ENCODE data around the gene LGR6.

Gene LGR6

DNA sequence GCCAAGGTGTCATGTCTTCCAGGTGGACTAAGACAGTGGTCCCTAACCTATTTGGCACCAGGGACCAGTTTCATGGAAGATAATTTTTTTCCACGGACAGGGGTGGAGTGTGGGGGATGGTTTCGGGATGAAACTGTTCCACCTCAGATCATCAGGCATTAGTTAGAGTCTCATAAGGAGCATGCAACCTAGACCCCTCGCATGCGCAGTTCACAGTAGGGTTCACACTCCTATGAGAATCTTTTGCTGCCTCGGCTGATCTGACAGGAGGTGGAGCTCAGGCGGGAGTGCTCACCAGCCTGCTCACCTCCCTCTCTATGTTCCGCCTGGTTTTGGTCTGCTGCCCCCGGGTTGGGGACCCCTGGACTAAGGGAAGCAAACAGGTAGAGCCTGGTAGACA, 30.9 kb downstream of the LGR6 start:
- no peak overlapping the region for H3K27ac ChIP-seq (ENCODE audit: low read depth, low read length)
- 0 out of 2 replicates have a peak, but pooled peaks cover 4% of the 10 kb centered on the region for H3K4me1 ChIP-seq (ENCODE audit: control insufficient read depth, insufficient read depth, low read length)
- no peaks in the 10 kb centered on the region for H3K9me3 ChIP-seq (ENCODE audit: control insufficient read depth, insufficient read depth, low read length)
- H3K4me3 ChIP-seq (ENCODE audit: low read depth, low read length), result no peak overlapping the region
- no peaks in the 10 kb centered on the region for H3K36me3 ChIP-seq (ENCODE audit: control insufficient read depth, insufficient read depth, low read length)
- H3K9ac ChIP-seq (ENCODE audit: low read depth, low read length), result no peak overlapping the region
- no peaks in the 10 kb centered on the region for H3K27me3 ChIP-seq (ENCODE audit: control insufficient read depth, insufficient read depth, low read length)

DNA sequence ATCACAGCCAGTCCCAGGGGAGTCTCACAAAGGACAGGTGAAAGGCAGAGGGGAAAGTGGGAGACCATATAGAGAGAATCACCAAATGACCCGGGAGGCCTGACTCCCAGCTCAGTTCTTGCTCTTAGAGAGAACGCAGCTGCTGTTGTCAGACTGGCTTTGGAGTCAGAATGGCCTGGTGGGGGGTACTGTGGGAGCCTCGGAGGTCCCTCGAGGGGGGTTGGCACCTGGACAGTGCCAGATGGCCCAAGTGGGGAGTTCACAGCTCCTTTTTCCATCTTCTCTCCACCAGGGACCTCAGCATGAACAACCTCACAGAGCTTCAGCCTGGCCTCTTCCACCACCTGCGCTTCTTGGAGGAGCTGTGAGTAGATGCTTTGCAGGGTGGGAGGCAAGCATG, 31.5 kb downstream of the LGR6 start:
- Histone ChIP-seq H3K4me1 (ENCODE audit: control insufficient read depth, insufficient read depth, low read length) (0 out of 2 replicates have a peak, but pooled peaks cover 4% of the 10 kb centered on the region), H3K36me3 (ENCODE audit: control insufficient read depth, insufficient read depth, low read length) (no peaks in the 10 kb centered on the region), H3K4me3 (ENCODE audit: low read depth, low read length) (no peak overlapping the region), H3K9me3 (ENCODE audit: control insufficient read depth, insufficient read depth, low read length) (no peaks in the 10 kb centered on the region), H3K9ac (ENCODE audit: low read depth, low read length) (no peak overlapping the region), H3K27ac (ENCODE audit: low read depth, low read length) (no peak overlapping the region), H3K27me3 (ENCODE audit: control insufficient read depth, insufficient read depth, low read length) (no peaks in the 10 kb centered on the region)

DNA sequence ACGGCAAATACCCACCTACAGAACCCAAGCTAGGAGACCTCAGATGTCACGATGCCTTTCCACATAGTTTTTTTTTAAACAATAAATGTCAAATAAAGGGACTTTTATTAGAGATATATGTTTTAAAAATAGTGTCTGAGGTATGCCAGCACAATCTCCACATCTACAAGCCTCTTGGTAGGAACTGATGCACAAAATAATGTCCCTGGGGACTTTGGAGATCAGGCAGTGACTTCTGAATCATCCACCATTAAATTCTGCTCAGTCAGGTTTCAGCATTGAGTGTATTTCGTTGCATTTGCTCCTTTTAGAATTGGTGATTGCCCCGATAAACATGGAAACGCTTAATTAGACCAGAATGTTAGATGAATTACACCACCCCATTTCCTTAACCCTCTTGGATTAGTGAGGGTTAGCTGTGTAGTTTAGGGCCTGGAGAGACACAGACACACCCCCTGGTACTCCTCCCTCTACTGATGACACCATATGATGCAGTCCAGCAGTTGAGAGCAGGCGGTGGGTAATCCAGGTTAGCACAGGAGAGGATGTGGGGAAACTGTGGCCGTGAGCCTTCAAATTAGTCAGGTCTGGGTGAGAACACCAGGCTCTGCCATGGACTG, 33.6 kb downstream of the LGR6 start:
- H3K36me3 ChIP-seq (ENCODE audit: control insufficient read depth, insufficient read depth, low read length), result no peaks in the 10 kb centered on the region
- H3K9me3 ChIP-seq (ENCODE audit: control insufficient read depth, insufficient read depth, low read length), result no peaks in the 10 kb centered on the region
- H3K27ac ChIP-seq (ENCODE audit: low read depth, low read length), result no peak overlapping the region
- no peak overlapping the region for H3K9ac ChIP-seq (ENCODE audit: low read depth, low read length)
- H3K27me3 ChIP-seq (ENCODE audit: control insufficient read depth, insufficient read depth, low read length), result no peaks in the 10 kb centered on the region
- no peaks in the 10 kb centered on the region for H3K4me1 ChIP-seq (ENCODE audit: control insufficient read depth, insufficient read depth, low read length)
- no peak overlapping the region for H3K4me3 ChIP-seq (ENCODE audit: low read depth, low read length)

DNA sequence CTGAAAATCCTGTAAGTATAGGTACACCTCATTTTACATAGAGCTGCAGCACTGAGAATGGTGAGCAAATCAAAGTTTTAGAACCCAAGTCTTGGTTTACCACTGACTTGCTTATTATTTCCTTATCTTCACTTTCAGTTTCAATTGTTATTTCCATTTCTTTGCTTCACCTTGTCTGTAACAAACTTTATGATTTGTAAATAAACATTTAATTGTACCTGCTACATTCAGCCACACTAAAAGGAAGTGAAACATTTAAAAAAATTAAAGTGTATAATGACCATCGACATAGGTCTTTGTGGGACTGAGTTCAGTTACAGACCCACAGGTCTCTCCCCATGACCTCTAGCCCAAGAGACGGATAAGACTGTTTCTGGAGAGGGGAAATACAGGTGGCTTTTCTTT, 34.4 kb downstream of the LGR6 start:
- Histone ChIP-seq H3K9me3 (ENCODE audit: control insufficient read depth, insufficient read depth, low read length) (no peaks in the 10 kb centered on the region), H3K27me3 (ENCODE audit: control insufficient read depth, insufficient read depth, low read length) (no peaks in the 10 kb centered on the region), H3K36me3 (ENCODE audit: control insufficient read depth, insufficient read depth, low read length) (no peaks in the 10 kb centered on the region), H3K27ac (ENCODE audit: low read depth, low read length) (no peak overlapping the region), H3K9ac (ENCODE audit: low read depth, low read length) (no peak overlapping the region), H3K4me1 (ENCODE audit: control insufficient read depth, insufficient read depth, low read length) (no peaks in the 10 kb centered on the region), H3K4me3 (ENCODE audit: low read depth, low read length) (no peak overlapping the region)

DNA sequence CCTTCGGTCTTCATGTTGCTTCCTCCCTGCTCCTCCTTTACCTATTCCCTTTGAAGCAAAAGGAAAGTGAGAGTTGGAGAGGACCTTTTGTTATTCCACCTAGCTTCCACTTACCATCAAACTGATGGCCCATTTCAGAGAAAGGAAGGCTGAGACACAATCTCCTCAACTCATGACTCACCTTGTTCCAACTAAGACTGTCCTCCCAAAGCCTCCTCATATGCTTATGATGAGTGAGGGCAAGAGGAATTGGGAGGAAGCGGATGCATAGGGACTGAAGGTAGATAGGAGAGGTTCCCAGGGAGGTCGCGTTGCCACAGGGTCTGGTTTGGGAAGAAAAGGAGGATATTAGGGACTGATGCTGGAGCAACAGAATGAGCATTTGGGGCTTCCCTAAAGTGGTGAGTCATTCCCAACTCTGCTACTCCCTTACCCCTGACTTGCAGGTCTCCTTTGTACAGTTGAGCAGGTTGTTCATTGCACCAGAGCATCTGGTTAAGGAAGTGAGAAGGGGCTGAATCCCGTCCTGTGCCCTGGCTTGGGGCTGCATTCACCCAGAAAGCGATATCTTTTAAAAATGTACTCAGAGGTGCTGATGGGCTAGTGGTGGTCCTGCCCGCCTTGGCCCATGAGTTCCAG, 35.0 kb downstream of the LGR6 start:
- peaks cover 3% of the 10 kb centered on the region for H3K4me1 ChIP-seq (ENCODE audit: control insufficient read depth, insufficient read depth, low read length)
- H3K36me3 ChIP-seq (ENCODE audit: control insufficient read depth, insufficient read depth, low read length), result no peaks in the 10 kb centered on the region
- H3K4me3 ChIP-seq (ENCODE audit: low read depth, low read length), result no peak overlapping the region
- no peak overlapping the region for H3K27ac ChIP-seq (ENCODE audit: low read depth, low read length)
- no peak overlapping the region for H3K9ac ChIP-seq (ENCODE audit: low read depth, low read length)
- H3K27me3 ChIP-seq (ENCODE audit: control insufficient read depth, insufficient read depth, low read length), result no peaks in the 10 kb centered on the region
- no peaks in the 10 kb centered on the region for H3K9me3 ChIP-seq (ENCODE audit: control insufficient read depth, insufficient read depth, low read length)

DNA sequence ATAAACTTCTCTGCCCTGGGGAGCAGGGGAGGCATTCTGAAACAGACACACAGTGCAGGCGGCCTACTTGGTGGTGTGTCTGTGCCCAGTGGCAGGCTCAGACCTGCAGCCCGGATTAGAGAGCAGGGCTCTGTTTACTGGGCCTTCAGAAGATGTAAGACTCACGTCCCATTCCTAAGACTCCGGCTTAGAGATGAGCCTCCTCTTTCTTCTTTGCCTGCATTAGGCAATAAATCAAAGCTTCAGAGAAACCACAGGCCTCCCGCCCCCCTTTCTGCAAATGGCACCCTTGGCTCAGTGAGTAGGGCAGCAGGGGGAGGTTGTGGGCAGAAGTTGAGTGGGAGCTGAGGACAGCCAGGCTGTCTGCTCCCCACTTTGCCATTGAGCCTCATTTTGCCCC, 35.8 kb downstream of the LGR6 start:
- no peaks in the 10 kb centered on the region for H3K36me3 ChIP-seq (ENCODE audit: control insufficient read depth, insufficient read depth, low read length)
- H3K9ac ChIP-seq (ENCODE audit: low read depth, low read length), result no peak overlapping the region
- no peaks in the 10 kb centered on the region for H3K9me3 ChIP-seq (ENCODE audit: control insufficient read depth, insufficient read depth, low read length)
- no peak overlapping the region for H3K4me3 ChIP-seq (ENCODE audit: low read depth, low read length)
- no peaks in the 10 kb centered on the region for H3K27me3 ChIP-seq (ENCODE audit: control insufficient read depth, insufficient read depth, low read length)
- H3K27ac ChIP-seq (ENCODE audit: low read depth, low read length), result no peak overlapping the region
- peaks cover 9% of the 10 kb centered on the region for H3K4me1 ChIP-seq (ENCODE audit: control insufficient read depth, insufficient read depth, low read length)

DNA sequence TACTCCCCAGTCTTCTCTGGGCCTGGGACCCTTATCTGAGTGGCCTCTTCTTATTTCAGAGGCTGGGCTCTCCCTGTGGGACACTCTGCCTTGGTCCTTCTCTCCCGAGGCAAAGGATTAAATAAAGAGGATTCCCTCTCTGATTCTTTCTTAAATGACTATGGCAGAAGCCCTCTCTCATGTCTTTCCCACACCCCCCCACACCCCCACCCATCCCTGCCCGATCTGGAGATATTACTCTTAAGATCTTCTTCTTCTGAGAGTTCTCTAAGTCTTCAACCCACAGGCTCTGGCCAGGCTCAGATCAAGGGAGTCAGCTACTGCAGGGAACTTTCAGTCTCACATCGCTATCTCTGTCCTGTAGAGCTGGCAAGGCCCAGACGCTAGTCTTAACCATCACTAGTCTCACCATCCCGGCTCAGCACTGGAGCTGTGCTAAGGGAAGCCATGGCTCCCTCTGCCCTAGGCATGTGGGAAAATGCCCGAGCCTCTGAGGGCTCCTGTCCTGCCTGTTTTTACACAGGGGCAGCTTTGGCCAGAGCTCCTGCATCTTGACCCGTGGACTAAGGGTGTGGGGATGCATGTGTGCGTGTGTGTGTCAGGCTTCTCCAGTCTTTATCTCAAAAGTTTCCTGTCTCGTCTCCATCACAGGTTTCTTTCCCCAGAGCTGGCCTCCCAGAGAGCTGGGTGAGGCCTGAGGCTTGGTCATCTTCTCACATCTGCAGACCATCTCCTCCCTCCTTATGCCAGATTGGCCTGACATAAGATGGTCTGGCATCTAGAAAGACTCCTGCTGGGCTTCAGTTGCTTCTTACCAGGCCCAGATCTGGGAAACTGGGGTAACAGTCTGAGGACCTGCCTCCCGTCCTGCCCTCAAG, 36.7 kb downstream of the LGR6 start:
- Histone ChIP-seq H3K27me3 (ENCODE audit: control insufficient read depth, insufficient read depth, low read length) (no peaks in the 10 kb centered on the region), H3K36me3 (ENCODE audit: control insufficient read depth, insufficient read depth, low read length) (no peaks in the 10 kb centered on the region), H3K4me3 (ENCODE audit: low read depth, low read length) (no peak overlapping the region), H3K4me1 (ENCODE audit: control insufficient read depth, insufficient read depth, low read length) (peaks cover 10% of the 10 kb centered on the region), H3K9me3 (ENCODE audit: control insufficient read depth, insufficient read depth, low read length) (no peaks in the 10 kb centered on the region), H3K27ac (ENCODE audit: low read depth, low read length) (no peak overlapping the region), H3K9ac (ENCODE audit: low read depth, low read length) (no peak overlapping the region)

DNA sequence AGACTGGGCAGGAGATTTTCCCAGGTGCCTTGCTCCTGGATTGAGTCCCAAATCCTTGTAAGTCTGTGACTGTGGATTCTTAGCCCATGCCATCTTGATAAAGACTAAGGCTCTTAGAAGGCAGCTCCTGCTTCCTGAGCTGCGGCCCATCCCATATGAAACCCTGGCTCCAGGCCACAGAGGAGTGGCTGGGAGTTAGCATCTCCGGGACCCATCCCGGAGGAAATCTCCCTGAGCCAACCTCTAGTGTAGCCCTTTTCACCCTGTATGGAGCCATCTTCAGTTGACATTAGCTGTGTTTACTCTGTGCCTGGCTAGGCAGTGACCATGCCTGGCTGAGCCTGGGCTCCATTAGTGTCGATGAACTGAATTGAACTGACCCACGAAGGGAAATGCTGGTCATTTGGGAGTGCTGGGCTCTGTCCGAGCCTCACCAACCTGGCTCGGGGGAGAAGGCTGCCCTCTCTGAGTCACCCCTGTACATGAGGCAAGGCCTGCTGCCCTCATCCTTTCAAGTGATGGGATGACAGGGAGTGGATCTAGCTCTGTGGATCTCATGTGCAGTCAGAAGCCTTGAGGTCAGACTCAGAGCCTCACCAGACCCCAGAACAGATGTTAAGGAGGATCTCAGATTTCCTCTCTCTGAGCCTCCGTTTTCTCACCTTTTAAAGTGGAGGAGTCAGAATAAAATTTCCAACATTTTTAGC, 37.5 kb downstream of the LGR6 start:
- Histone ChIP-seq H3K4me3 (ENCODE audit: low read depth, low read length) (no peak overlapping the region), H3K9me3 (ENCODE audit: control insufficient read depth, insufficient read depth, low read length) (no peaks in the 10 kb centered on the region), H3K9ac (ENCODE audit: low read depth, low read length) (no peak overlapping the region), H3K27ac (ENCODE audit: low read depth, low read length) (no peak overlapping the region), H3K36me3 (ENCODE audit: control insufficient read depth, insufficient read depth, low read length) (no peaks in the 10 kb centered on the region), H3K27me3 (ENCODE audit: control insufficient read depth, insufficient read depth, low read length) (no peaks in the 10 kb centered on the region), H3K4me1 (ENCODE audit: control insufficient read depth, insufficient read depth, low read length) (peaks cover 18% of the 10 kb centered on the region)

DNA sequence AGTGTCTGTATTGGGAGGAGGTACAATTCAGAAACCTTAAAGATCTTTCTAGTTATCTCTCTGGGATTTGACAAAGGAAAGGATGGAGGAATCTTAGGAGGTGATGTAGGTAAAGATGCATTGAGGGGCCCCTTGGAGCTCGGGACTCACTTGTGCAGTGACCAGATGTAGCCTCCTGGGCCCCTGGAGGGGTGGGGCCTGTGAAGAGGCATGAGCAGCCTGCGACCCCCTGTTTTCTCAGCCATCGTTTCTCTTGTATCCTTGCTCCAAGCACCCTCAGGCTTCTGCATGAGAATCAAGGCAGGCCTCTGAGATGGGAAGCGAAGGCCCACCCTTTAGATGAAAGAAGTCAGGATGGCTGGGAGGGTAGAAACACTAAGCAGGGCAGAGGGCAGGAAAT, 39.6 kb downstream of the LGR6 start:
- Histone ChIP-seq H3K4me3 (ENCODE audit: low read depth, low read length) (no peak overlapping the region), H3K27me3 (ENCODE audit: control insufficient read depth, insufficient read depth, low read length) (no peaks in the 10 kb centered on the region), H3K9ac (ENCODE audit: low read depth, low read length) (no peak overlapping the region), H3K27ac (ENCODE audit: low read depth, low read length) (no peak overlapping the region), H3K4me1 (ENCODE audit: control insufficient read depth, insufficient read depth, low read length) (peaks cover 31% of the 10 kb centered on the region), H3K36me3 (ENCODE audit: control insufficient read depth, insufficient read depth, low read length) (no peaks in the 10 kb centered on the region), H3K9me3 (ENCODE audit: control insufficient read depth, insufficient read depth, low read length) (no peaks in the 10 kb centered on the region)

DNA sequence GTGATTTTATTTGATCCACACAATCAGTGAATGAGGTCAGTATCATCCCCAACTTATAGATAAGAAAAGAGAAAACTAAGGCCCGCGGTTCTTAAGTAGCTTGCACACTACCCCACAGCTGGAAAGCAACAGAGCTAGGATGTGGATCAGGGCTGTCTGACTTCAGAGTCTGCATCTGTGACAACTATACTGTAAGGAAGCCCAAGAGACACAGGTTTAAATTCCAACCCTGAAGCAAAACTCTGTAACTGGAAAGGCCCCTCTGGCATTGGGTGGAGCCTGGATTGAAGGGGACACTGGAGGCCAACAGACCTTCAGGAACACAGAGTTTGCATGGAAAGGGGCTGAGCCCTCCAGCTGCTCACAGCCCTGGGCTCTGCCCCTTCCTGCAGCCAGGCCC, 40.2 kb downstream of the LGR6 start:
- Histone ChIP-seq H3K9ac (ENCODE audit: low read depth, low read length) (no peak overlapping the region), H3K9me3 (ENCODE audit: control insufficient read depth, insufficient read depth, low read length) (no peaks in the 10 kb centered on the region), H3K4me3 (ENCODE audit: low read depth, low read length) (no peak overlapping the region), H3K4me1 (ENCODE audit: control insufficient read depth, insufficient read depth, low read length) (peaks cover 31% of the 10 kb centered on the region), H3K27ac (ENCODE audit: low read depth, low read length) (no peak overlapping the region), H3K36me3 (ENCODE audit: control insufficient read depth, insufficient read depth, low read length) (no peaks in the 10 kb centered on the region), H3K27me3 (ENCODE audit: control insufficient read depth, insufficient read depth, low read length) (no peaks in the 10 kb centered on the region)
